Lower leg skin (tissue), 4 donors: ENCODE data around the gene PATJ. TPM values are rescaled to one million over a fixed set of nuclear protein-coding genes. Genes with fewer than 3 reads are reported as not detected.

Experiments
- DNase-seq, 2 donors: peaks; one replicate each; pipeline ENCODE4 v3.0.0-alpha.2; 2019; ENCODE audit warnings: low spot score in 2 of 2
- H3K4me3 ChIP-seq: fragments of 200-600 bp; sonication (generic); 2 replicates; pipeline ENCODE4 v1.5.1; 2017; ENCODE audit warnings: mild to moderate bottlenecking, low read depth; ENCODE audit not compliant: poor library complexity, severe bottlenecking
- POLR2A ChIP-seq, 2 donors: fragments of 450-650 bp; IDR thresholded peaks; one replicate each; pipeline ENCODE4 v1.6.1; 2016 to 2017; ENCODE audit warnings: antibody characterized with exemption in 2 of 2, mild to moderate bottlenecking in 1 of 2, moderate library complexity in 1 of 2
- WGBS, 2 donors: methylation state at CpG; one replicate each; pipeline ENCODE4 v1.1.5; 2018; 5-methylcytosine and 5-hydroxymethylcytosine counted together
- intact Hi-C: fragments of 100-400 bp; cut with DNase I; formaldehyde crosslinking; loops from one replicate; pipeline ENCODE4 v1.15.0; 2023; ENCODE audit warnings: low total_unique reads
- total RNA-seq, 4 donors: library from RNA; depleted of rRNA; stranded (reverse); fragments of >200 nt; gene quantifications; one replicate each; pipeline ENCODE4 v1.1.0, GENCODE V29; 2016
- TF ChIP-seq, protein P1 (sequence below), 3 donors: fragments of 450-650 bp; IDR thresholded peaks; one replicate each; pipeline ENCODE4 v1.5.1; 2016; ENCODE audit warnings: antibody characterized with exemption in 3 of 3, mild to moderate bottlenecking in 3 of 3, moderate library complexity in 2 of 3

Gene PATJ
- total RNA-seq, 4 donors from 2014 or later: 50.5 to 89.3 (median 64.5) TPM

DNA sequence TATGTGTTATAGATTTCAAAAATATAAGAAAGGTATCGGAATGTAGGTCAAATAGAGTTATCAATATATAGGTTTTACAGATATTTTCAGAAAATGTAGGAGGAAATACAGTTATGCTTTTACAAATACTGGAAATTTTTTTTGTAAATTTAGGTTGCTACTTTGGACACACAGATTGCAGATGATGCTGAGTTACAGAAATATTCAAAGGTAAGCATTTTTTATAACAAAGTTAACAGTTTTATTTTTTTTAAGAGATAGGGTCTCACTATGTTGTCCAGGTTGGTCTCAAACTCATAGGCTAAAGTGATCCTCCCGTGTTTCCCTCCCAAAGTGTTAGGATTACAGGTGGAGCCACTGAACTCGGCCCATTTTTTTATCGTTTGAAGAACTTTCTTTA, 66.0 kb downstream of the PATJ start:
- no peak for DNase-seq
- H3K4me3 ChIP-seq: no peak overlapping the region
- no peak for TF ChIP-seq POLR2A (IDR thresholded peaks at IDR 0.05)
- TF ChIP-seq, protein P1, sequence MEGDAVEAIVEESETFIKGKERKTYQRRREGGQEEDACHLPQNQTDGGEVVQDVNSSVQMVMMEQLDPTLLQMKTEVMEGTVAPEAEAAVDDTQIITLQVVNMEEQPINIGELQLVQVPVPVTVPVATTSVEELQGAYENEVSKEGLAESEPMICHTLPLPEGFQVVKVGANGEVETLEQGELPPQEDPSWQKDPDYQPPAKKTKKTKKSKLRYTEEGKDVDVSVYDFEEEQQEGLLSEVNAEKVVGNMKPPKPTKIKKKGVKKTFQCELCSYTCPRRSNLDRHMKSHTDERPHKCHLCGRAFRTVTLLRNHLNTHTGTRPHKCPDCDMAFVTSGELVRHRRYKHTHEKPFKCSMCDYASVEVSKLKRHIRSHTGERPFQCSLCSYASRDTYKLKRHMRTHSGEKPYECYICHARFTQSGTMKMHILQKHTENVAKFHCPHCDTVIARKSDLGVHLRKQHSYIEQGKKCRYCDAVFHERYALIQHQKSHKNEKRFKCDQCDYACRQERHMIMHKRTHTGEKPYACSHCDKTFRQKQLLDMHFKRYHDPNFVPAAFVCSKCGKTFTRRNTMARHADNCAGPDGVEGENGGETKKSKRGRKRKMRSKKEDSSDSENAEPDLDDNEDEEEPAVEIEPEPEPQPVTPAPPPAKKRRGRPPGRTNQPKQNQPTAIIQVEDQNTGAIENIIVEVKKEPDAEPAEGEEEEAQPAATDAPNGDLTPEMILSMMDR (IDR thresholded peaks at IDR 0.05): no peak
- WGBS, 2 donors: 97 to 98% methylated on average over 4 of the region's 4 CpGs
- intact Hi-C loops: no loop called here

DNA sequence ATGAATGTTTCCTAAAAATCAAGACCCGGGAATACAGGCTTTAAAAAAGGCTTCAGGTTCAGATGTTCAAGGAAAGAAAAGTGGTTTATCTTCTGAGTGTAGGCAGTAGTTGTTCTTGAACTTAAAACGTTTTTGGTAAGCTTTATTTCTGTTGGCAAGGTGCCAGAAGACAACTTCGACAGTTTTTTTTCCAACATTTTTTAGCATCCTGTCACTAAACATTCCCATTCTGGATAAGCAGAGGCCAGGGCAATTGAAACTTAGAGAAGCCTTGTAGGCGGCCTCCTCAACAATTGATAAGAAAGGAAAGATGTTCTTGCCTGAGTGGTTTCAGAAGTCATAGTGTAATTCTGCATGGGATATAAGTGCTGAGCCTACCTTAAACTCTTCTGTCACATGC, 66.7 kb downstream of the PATJ start:
- 50 to 57% methylated on average over 4 of the region's 4 CpGs for WGBS, 2 donors
- no peak for DNase-seq
- no peak for TF ChIP-seq POLR2A (IDR thresholded peaks at IDR 0.05)
- TF ChIP-seq, protein P1 (IDR thresholded peaks at IDR 0.05): no peak
- intact Hi-C loops: no loop called here
- H3K4me3 ChIP-seq: no peak overlapping the region

DNA sequence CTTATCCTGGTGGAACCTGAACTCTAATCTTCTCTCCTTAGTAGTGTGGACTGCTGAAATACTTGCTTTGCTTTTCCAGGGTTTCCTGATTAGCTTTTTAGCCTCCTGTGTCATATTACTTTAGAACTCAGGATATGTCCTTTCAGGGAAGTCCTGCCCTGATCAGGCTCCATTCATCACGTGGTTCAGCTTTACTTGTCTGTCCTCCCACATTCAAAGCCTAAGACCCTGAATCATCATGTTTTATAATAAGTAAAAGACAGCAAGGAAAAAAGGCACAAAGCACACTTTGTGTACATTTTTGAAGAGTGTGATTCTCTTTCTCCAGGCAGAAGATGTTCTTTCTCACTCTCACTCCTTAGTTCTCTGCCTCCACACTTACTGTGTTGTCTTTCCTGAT, 70.6 kb downstream of the PATJ start:
- WGBS, 2 donors: 82 to 83% methylated on average over 1 of the region's 1 CpG
- intact Hi-C loops: no loop called here
- TF ChIP-seq POLR2A (IDR thresholded peaks at IDR 0.05): no peak
- TF ChIP-seq, protein P1 (IDR thresholded peaks at IDR 0.05): no peak
- no peak overlapping the region for H3K4me3 ChIP-seq
- no peak for DNase-seq

DNA sequence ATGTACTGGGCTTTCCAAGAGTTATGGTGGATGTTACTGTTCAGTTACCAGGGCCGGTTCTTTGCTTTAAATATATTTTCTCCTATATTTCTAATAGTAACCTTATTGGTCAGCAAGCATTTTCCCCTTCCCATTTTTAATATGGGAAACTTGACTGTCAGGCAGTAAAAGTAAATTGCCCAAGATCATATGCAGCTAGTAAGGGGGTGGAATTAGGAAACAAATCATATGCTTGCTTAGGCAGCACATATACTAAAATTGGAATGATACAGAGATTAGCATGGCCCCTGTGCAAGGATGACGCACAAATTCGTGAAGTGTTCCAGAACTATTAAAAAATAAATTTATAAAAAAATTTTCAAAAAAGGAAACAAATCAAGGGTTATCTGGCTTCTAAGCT, 73.9 kb downstream of the PATJ start:
- no peak overlapping the region for H3K4me3 ChIP-seq
- intact Hi-C loops: no loop called here
- no peak for DNase-seq
- WGBS, 2 donors: 96 to 97% methylated on average over 3 of the region's 3 CpGs
- no peak for TF ChIP-seq POLR2A (IDR thresholded peaks at IDR 0.05)
- TF ChIP-seq, protein P1 (IDR thresholded peaks at IDR 0.05): no peak

DNA sequence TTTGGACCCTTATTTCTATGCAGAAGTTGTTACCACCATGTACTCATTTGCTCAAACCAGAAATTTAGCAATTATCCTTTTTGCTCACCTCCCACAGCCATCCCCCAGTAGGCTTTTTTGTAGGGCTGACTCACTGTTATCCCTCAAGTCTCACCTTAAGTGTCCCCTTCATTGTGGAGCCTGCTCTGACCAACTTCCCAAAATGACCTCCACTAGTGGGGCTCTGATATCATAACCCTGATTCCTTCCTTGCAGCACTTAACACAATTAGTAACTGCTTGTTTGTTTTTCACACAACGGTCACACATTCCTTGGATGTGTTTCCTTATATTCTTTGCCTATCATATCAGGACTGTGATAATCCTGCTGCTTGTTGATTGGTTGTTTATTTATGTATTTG, 76.7 kb downstream of the PATJ start:
- intact Hi-C loops: no loop called here
- DNase-seq: no peak
- no peak overlapping the region for H3K4me3 ChIP-seq
- TF ChIP-seq POLR2A (IDR thresholded peaks at IDR 0.05): no peak
- TF ChIP-seq, protein P1 (IDR thresholded peaks at IDR 0.05): no peak
- 91 to 95% methylated on average over 1 of the region's 1 CpG for WGBS, 2 donors

DNA sequence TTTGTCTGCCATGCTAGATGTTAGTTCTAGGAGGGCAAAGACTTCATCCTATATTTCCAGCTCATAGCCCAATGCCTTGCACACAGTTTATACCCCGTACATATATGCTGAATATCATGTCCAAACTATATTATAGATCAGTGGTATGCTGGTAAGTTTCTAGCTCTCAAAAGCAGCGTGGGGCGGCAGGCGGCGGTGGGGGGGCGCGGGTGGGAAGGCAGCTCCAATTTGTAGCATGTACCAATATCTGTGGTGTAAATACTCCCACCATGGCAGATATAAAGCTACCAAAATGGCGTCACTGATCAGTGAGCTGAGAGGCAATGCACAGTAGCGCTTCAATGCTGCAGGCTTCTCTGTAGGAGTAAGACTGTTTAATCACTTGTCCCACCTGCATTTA, 77.1 kb downstream of the PATJ start:
- TF ChIP-seq, protein P1 (IDR thresholded peaks at IDR 0.05): no peak
- no peak for TF ChIP-seq POLR2A (IDR thresholded peaks at IDR 0.05)
- 92 to 99% methylated on average over 9 of the region's 9 CpGs for WGBS, 2 donors
- DNase-seq: no peak
- intact Hi-C loops: no loop called here
- no peak overlapping the region for H3K4me3 ChIP-seq
